Fibroblast of mammary gland (primary cell): Measurements from ENCODE around the gene KCNJ15.

Source experiments
- DNase-seq: peaks from one replicate; pipeline ENCODE4 v3.0.0-alpha.2; 2010; ENCODE audit warnings: low read depth
- H3K4me3 ChIP-seq: 2 replicates; pipeline ENCODE4 v1.5.1; 2011; ENCODE audit warnings: low read depth, mild to moderate bottlenecking, low read length, moderate library complexity; ENCODE audit not compliant: control insufficient read depth
- TF ChIP-seq, protein P1 (sequence below): conservative IDR thresholded peaks from 2 replicates; pipeline ENCODE4 v1.5.1; 2011; ENCODE audit warnings: low read depth, low read length, inconsistent platforms; ENCODE audit not compliant: control insufficient read depth, insufficient read depth

KCNJ15 gene

DNA sequence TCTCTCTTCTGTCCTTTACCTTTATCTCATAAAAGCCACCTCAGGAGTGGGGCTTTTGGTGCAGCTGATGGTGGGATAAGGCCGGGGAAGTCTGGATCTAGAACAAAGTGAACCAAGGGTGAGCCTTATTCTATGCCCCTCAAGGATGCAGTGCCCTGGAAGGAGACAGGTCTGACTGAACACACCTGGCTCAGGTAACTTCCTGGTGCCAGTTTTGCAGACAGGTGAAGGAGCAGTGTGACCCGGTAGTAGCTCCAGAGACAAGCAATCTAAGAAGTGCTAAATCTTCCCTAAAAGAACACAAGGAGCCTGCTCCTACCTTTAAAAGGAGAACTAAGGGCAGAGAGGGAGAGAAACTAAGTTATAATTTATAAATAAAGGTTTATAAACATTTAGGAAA lies 2.9 kb downstream of the KCNJ15 start:
- TF ChIP-seq, protein P1, sequence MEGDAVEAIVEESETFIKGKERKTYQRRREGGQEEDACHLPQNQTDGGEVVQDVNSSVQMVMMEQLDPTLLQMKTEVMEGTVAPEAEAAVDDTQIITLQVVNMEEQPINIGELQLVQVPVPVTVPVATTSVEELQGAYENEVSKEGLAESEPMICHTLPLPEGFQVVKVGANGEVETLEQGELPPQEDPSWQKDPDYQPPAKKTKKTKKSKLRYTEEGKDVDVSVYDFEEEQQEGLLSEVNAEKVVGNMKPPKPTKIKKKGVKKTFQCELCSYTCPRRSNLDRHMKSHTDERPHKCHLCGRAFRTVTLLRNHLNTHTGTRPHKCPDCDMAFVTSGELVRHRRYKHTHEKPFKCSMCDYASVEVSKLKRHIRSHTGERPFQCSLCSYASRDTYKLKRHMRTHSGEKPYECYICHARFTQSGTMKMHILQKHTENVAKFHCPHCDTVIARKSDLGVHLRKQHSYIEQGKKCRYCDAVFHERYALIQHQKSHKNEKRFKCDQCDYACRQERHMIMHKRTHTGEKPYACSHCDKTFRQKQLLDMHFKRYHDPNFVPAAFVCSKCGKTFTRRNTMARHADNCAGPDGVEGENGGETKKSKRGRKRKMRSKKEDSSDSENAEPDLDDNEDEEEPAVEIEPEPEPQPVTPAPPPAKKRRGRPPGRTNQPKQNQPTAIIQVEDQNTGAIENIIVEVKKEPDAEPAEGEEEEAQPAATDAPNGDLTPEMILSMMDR = no peak
- no peak overlapping the region for H3K4me3 ChIP-seq
- DNase-seq = no peak

- TF ChIP-seq, protein P1 = no peak
- DNase-seq = no peak
- H3K4me3 ChIP-seq = no peak overlapping the region
Observed at GRCh38 chr21:38260426-38260825, 3.6 kb downstream of the KCNJ15 start.

- DNase-seq = peak; percentile 79
- TF ChIP-seq, protein P1 = no peak
- H3K4me3 ChIP-seq = no peak overlapping the region
Observed at GRCh38 chr21:38261851-38262250, 5.1 kb downstream of the KCNJ15 start.

- TF ChIP-seq, protein P1 = no peak
- no peak overlapping the region for H3K4me3 ChIP-seq
- peak; percentile 100 for DNase-seq
Observed at GRCh38 chr21:38263493-38263892, 6.7 kb downstream of the KCNJ15 start.

GRCh38 chr21:38264571-38264970 lies 7.8 kb downstream of the KCNJ15 start:
- TF ChIP-seq, protein P1 = no peak
- DNase-seq = no peak
- H3K4me3 ChIP-seq = no peak overlapping the region

DNA sequence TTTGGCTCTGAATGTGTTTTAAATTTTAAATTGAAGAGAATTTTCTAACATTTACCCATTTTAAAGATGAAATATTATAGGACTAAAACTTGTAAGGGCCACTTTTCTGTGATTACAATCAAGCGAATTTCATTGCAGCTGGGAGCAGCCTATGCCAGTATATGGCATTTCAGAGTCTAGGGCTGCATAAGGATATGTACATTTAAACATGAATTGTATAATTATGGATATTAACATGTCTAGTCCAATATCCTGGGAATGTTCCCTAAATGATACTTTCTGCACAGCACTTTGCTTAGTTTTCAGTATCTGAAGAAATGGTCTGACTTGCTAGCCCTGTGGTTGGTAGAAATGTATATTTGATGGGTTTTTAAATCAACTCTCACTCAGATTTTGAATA lies 8.4 kb downstream of the KCNJ15 start:
- TF ChIP-seq, protein P1 = no peak
- no peak for DNase-seq
- no peak overlapping the region for H3K4me3 ChIP-seq

DNA sequence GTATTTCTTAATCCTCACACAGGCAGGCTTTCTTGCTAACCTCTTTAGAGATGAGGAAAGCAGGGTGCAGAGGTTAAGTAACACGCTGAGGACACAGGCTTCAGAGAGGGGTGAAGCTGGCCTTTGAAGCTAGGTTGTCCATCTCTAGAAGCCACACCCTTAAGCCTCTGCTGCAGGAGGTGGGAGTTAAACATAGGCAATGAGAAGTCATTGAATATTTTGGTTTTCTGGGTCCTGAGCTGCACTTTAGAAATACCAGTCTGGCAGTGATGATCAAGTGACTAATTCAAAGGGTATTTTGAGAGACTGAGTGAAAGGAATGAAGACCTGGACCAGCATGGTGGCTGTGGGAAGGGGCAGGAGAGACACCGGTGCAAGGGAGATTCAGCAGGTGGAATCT lies 9.9 kb downstream of the KCNJ15 start:
- TF ChIP-seq, protein P1 = no peak
- peak; percentile 98 for DNase-seq
- H3K4me3 ChIP-seq = no peak overlapping the region
